ENCODE results near the gene GARS1.
A peak's percentile ranks its signal among the peaks of the same experiment; 100 is the strongest.

GARS1 gene

DNA sequence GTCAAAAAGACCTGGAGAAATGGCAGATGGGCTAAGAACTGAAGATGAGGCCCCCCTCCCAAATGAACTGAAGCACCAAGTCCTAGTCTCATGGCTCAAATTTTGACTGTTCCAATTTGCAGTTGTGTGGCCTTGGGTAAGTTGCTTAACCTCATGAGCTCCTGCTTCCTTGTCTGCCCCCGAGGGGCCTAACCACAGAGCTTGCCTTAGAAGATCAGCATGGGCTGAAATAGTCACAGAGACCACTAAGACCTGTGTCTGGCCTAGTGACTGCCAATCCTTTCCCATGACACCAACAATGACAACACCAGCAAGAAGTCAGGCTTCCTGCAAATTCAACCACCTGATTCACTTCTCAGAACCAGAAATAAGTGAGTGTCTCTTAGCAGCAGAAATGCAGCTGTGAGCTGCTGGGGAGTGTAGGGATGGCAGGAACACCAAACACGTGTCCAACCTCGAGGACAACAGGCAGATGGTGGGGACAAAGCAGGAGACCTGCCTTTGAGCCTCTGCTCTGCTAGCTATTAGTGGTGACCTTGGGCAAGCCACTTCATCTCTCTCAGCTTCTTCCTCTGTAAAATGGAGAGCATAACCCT is 63.9 kb downstream of the GARS1 start:
- DNase-seq: no peak

DNA sequence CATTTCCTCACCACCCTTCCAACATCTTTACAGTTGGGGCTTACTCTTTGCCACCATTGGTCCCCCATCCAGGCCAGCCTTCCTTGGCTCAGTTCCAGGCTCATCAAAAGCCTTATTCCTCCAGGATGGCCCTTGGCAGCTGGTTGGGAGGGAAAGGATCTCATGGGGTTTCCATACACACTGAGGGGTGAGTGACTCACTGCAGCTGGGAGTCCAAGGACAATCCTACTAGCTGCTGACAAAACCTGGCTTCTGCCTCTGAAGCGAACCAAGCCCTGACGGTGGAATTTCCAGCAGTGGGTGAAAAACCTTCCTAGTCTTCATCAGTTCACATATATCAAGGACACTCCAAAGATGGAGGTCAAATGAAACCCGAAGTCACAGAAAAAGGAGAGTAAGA is 64.6 kb downstream of the GARS1 start:
- no peak for DNase-seq

DNA sequence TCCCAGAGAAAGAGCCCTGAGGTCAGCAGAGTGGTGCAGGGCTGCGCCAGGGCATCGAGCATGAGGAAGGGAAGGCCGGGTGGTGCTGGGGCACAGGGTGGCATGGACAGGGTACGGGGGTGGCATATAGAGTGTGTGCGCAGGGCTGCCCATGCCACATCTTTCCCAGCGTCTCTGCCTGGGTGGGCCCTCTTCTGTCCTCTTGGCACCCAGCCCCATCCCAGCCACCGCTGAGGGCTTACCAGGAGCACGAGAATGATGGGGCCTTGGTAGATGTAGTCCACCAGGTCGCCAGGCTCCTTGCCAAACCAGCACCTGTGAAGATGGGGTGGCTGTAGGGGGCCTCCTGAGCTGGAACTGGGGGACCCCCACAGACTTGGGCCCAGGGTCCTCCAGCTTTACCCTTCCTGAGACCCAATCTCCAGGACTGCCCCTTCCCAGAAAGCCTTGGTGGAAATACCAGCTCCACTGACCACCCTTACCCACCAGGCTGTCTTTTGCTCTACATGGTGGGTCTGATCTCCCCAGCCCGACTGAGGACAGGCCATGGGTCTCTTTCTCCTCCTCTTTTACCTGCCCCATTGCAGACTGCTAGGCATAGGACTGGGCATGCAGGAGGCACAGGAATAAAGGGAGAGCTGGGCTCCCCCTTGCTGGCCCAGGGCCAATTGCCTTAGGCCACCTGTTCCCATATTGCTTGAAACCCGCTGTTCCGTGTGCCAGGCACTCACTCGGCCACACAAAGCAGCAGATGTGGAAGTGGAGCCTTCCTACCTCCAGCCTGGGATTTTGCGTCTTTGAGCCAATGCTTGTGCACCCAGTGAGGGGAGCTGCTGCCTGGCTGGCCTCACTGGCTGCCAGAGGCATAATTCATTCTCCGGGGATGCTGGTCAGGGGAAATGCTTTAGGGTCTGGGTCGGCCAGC is 65.9 kb downstream of the GARS1 start:
- DNase-seq: peak; percentile 91

DNA sequence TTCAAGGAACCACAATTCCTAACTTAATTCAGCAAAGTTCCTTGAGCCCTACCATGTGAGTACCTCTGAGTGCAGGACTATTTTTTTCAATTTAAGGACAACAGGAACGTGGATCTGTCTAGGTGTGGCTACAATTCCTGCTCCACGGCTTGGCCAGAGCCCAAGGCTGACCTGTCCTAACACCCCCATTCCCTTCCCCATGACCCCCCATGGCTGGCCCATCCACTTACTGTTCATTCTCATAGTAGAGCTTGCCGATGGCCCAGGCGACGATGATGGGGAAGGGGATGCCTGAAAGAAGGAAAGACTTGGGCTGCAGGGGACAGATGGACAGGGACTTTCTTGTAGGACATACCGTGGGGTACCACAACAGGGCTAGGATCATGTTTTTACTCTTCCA is 67.2 kb downstream of the GARS1 start:
- no peak for DNase-seq

DNA sequence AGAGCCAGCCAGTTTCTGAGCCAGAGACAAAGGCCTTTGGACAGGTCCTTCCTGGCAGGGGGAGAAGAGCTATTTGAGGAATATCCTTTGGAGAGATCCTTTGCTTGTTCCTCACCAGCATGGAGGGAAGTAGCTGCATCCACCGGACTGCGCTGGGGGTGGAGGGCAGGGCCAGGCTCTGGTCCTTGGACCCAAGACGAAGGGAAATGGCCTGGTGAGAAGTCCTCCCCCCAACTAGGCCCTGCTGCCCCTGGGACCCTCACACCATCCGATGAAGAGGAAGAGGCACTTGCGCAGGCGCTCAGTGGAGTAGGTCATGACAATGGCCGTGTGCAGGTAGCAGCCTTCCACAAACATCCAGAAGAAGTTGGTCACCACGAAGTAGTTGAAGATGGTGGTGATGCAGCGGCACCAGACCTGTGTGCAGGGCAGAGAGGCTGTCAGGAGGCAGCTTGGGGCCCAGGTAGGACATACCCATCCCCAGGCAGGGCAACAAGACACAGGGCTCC is 67.8 kb downstream of the GARS1 start:
- no peak for DNase-seq

DNA sequence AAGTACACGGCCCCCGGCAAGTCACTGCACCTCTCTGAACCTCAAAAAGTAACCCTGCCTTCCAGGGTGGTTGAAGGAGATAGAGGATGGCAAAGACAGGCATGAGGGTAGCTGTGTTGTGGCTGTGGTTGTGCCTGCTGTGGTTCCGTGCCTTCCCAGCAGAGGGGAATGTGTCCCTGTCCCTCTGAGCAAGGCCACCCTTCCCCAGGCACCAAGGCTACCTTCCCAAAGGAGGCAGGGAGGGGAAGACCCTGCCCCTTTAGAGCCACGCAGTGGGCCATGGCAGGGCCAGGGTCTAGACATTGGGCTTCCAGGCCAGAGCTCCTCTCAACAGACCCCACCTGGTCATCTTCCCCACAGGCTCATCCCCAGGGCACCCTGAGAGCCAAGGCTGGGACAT is 68.7 kb downstream of the GARS1 start:
- DNase-seq: no peak

DNA sequence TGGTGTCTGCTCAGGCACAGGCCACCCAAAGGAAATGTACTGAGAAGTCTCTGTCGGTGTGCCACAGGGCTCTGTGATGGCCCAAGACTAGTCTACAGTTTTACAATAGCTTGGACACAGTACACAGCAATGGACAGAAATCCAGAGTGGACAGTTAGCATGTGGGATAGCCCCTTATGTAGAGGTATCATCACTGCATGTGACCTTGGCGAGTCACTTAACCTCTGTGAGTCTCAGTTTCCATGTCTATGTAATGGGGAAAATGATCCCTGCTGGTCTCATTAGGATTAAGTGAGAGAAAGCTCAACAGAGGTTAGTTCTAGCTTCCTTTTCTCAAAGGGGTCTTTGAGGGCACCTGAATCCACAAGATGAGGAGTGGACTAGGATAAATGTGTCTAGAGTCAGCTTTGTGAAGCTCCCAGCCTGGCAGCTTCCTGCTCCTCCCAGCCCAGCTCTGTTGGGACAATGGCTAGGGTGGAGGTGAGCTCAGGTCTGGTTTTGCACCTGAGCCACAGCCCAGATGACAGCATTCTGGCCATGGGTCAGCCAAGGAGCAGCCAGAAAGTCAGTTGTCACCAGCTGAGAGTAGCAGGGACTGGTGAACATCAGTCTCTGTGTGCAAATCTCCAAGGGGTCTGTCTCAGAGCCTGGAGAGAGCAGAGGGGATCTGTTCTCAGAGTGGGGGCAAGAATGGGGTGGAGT is 69.7 kb downstream of the GARS1 start:
- DNase-seq: no peak

DNA sequence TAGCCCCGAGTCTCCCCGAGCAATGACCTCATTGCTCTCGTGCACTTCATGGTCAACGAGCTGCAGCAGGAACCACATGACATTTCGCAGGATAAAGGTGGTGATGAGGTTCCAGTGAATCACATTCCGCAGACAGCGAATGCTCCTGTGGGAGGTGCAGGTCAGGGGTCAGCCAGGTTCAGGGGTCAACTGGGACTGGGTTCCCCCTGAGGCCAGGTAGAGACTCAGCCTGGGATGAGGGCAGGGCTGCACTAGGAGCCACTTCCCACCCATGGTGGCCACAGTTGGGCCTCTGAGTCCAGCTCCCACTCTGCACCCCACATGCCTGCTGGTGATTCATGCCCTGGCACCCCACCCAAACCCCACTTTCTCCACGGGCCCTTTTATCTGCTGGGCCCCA is 70.4 kb downstream of the GARS1 start:
- no peak for DNase-seq

DNA sequence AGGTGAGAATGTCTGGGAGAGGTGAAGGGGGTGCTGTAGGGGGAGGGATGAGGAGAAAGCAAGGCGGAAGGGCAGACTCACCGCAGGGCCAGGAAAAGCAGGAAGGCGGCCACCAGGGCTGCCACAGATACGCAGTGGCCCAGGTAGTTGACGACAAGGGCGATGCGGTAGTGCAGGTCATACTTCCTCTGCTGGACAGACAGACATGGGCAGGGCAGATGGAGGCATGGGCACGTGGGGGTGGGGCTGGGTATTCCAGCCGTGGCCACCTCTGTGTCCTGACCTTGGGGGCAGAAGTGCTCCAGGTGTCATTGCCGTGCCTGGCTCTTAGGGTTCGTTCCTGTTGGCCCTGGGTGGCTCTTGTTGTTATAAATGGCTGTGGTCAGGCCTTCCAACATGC is 70.8 kb downstream of the GARS1 start:
- DNase-seq: no peak

DNA sequence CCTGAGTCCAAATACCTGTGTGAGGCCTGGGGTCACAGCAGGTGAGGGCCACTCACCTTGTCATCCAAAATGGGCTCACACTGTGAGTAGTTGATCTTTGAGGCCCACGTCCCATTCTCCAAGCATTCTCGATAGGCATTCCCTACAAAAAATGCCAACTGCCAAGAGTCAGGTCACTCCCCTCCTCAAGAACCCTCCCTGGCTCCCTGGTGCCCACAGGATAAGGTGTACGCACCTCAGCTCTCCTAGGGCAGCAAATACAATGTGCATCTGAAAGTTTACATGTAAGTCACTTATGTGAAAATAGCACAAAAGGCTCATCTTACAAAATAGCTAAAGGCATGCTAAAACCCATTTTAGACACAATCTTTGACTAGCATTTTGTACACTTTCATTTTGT is 72.5 kb downstream of the GARS1 start:
- DNase-seq: no peak

DNA sequence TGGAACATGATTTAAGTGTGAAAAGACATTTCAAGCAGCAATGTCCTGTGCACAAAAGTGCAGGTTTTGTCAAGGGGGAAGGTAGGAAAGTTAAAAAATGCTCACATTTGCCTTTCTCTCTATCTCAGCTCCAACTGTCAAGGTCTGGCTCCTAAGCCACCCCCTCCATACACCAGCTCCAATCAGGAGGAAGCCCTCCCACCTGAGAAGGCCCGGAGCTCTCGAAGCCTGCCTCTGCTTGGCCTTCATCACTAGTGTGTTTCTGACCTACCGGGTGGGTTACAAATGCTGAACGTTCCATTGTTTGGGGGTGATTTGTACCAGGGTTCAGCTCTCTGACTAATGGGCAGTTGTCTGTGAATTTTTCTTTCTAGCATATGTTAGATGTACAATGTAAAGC is 73.4 kb downstream of the GARS1 start:
- no peak for DNase-seq

DNA sequence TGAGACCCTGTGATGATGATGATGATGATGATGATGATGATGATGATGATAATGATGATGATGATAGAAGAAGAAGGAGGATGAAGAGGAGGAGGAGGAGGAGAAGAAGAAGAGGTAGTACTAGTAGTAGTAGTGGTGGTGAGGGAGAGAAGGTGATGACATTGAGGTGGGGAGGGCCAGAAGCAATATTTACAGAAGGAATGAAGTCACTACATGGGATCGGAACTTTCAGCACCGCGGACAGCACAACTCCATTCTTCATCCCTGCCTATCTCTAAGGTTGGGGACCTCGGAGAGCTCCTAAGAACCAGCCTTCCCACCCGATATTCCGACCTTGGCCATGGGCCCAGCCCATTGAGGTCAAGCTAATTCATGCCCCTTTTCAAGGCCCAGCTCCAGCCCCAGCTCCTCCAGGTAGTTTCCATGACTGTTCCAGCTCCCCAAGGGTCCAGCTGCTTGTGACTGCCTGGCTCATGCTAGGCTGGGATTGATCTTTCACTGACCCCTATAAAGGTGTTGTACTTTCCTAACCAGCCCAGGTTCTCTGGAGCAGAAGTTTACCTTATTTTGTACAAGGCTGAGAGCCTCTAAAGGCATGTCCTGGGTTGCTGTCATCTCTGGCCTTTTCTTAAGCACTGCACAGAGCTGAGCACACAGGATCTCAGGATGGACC is 77.3 kb downstream of the GARS1 start:
- no peak for DNase-seq

DNA sequence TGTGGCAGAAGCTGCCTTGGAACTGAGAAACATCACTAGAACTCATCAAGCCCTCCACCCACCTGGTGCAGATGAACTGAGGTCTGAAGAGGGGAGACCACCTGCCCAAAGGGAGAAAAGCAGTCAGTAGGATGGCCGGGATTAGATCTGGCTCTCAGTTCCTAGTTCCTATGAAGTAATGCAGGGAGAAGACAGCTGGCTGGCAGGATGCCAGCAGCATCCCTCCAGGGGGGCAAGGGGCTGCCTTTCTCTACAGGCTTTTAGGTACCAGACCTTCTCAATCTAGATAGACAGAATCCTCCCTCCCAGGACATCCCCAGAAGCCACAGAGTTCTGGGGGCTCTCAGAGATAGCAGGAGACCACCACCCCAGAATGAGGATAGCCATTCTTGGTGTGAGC is 79.7 kb downstream of the GARS1 start:
- no peak for DNase-seq

DNA sequence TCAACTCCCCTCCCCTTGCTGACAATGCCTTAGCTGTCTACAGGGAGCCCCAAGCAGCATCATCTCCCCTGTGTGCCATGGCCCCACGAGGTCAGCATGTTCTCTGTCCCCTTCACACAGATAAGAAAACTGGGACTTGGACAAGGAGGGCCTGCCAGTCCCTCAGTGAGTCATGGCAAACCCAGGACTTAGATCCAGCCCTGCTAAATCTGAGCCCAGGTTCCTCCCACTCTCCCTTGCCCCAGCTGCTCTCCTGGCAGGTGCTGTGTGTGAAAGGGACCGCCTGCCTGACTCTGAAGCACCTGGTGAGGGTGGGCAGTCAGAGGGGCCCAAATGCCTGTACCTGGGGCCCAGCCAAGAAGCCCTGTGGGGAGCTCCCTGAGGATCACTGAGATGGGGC is 80.2 kb downstream of the GARS1 start:
- DNase-seq: no peak

DNA sequence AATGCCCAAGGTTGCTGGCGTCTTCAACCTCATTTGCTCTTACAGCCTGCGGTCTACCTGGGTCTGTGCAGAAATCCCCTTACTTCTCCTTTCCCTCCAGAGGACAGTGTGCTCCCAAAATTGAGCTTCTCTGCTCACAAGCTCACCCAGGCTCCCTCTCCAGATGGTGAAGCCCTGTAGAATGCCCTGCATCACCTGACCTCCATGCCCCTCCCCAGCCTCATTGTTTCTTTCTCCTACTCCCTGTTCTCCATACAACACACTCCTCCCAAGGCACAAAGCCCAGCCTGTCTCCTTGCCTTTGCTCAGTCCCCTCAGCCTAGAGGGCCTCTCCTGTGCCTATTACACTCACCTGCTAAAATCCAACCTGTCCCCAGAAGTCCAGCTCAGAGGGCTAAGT is 84.1 kb downstream of the GARS1 start:
- no peak for DNase-seq

DNA sequence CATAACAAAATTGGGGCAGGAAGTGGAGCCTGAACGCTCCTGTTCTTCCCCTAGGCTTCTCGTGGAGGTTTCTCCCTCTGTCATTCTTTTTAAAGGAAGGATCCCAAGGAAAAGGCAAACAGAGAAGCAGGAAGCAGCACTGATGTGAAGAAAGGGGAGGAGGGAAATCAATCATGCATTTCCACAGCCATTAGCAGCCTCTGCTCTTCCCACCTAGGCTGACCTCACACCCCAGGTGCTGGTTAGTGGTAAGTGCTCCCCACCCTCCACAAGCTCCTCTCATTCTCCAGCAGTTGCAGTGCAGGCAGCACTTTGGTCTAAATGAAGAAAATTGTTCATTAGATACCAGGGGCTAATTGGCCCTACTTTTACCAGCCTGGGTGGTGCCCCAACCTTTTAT is 85.0 kb downstream of the GARS1 start:
- DNase-seq: no peak

DNA sequence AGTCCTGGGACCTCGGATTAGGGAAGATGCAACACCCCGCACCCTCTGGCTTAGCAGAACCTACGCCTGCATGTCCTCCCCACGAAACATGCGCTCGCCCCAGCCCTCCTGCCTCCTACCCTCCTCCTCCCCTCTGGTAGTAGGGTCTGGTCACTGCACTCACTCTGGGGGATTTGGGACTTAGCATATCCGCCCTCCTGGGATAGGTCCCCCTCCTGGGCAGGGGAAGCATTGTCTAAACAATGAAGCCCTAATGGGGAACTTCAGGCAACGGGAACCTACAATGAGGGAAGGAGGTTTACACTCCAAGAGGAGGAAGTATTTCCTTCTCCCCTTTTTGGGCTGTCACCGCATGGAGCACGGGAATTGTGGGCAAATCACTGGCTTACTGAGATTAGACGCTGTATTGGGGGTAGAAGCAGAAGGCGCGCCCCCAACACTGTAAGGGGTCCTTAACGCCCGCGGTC is 86.7 kb downstream of the GARS1 start:
- DNase-seq: no peak

DNA sequence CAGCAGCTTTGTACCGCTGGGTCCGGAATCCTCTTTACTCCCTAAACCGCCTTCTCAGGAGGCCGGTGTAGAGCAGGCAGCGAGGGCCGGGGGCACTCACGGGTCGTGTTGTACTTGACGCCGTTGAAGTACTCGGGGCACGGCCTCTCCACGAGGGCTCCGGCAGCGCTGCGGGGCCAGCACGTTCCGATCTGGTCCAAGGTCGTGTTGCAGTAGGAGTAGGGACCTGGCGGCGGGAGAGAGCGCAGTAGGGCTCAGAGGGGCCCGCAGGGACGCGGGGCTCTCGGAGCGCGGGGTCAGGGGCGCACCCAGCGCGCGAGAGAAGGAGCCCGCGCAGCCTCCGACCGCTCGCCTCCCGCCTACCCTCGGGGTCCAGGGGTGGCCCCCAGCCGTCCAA is 87.1 kb downstream of the GARS1 start:
- DNase-seq: no peak

DNA sequence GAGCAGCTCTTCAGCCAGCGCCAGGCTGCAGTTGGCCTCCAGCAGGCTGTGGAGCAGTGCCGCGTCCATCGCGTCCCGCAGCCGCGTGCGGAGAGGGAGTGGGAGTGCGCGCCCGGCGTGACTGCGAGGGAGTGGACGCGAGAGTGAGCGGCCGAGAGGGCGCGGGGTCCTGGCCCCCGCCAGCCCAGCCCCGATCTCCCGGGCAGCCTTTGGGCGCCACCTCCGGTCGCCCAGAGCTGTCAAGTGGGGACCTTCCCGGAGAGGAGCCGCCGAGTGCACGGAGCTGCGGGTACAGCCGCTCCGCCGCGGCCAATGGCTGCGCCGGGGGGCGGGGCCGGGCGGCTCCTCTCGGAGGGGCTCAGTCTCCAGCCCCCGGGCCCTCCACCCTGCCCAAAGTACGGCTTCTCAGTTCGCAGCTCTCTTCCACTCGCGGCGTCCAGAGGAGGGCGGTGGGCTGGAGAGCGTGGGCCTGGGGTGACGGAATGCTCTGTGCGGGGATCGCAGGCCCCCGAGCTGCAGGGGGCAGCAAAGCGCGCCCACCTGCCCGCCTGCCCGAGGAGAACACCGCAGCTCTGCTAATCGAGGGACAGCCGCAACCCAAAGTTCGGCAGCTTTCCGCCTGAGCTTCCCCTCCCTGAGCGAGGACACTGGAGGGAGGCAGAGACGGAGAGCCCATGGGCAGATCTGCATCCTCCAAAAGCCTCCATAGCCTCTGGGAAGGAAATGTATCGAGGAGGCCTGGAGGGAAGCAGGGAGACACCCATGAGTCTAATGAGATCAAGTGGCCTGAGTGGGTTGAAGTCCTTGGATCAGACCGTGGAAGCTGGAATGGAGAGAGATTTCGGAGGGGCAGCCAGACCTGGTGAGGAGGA is 87.8 kb downstream of the GARS1 start, which contains the start of gene CRHR2:
CRHR2 (minus strand) TSS at position 245 of the 872 bp plus-strand sequence; CDS start at position 69, 176 bp downstream.
- peak; percentile 57 for DNase-seq

DNA sequence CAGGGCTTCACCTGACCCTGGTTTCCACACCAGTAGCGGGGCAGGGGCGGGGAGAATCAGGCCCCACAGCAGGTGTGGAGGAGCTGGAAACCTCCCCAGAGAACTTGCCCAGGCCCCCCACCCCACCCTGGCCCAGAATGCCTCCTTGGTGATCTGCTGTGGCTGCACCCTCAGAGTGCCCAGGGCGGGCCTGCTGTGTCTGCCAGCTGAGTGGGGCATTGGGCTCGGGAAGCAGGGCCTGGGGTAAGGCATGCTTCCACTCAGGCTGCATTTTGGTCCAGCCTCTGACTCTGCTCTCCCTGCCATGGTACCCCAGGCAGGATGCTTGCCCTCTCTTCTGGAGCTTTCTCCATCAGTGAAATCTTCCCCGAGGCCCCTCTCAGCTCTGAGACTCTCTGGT is 88.6 kb downstream of the GARS1 start:
- no peak for DNase-seq

Measured in NCI-H1105 treated with DMSO at 0.1 percent for 48 hours (cell line).